Upper lobe of left lung (tissue), 6 donors: Measurements from ENCODE around the gene DENND10. TPM values are rescaled to one million over a fixed set of nuclear protein-coding genes. Genes with fewer than 3 reads are reported as not detected.
"Not testable (repeated sequence)": the region's sequence is repeated elsewhere in the genome, so short reads cannot be mapped to it uniquely, and the experiment has no call there.

Source experiments
- ATAC-seq, 2 donors: fragments of 200-7000 bp; cut with Tn5 transposase; one replicate each; pipeline ENCODE4 v1.9.1; 2022; ENCODE audit warnings: mild to moderate bottlenecking in 2 of 2, moderate library complexity in 2 of 2; ENCODE audit not compliant: low FRiP score in 2 of 2
- DNase-seq, 2 donors: peaks; one replicate each; pipeline ENCODE4 v3.0.0-alpha.2; 2019 to 2020
- H3K27ac ChIP-seq, 4 donors: fragments of 200-600 bp; sonication (generic); one replicate each; pipeline ENCODE4 v1.5.1; 2016 to 2019
- H3K27me3 ChIP-seq, 4 donors: fragments of 200-600 bp; sonication (generic); one replicate each; pipeline ENCODE4 v1.5.1; 2017 to 2019
- H3K36me3 ChIP-seq, 4 donors: fragments of 200-600 bp; sonication (generic); one replicate each; pipeline ENCODE4 v1.5.1; 2016 to 2019
- H3K4me1 ChIP-seq, 4 donors: fragments of 200-600 bp; sonication (generic); one replicate each; pipeline ENCODE4 v1.5.1; 2018 to 2019
- H3K4me3 ChIP-seq, 4 donors: fragments of 200-600 bp; sonication (generic); one replicate each; pipeline ENCODE4 v1.5.1; 2017 to 2019; ENCODE audit warnings: mild to moderate bottlenecking in 2 of 4, moderate library complexity in 1 of 4
- H3K9me3 ChIP-seq, 4 donors: fragments of 200-600 bp; sonication (generic); one replicate each; pipeline ENCODE4 v1.5.1; 2018 to 2019
- CTCF ChIP-seq, 6 experiments: fragments of 450-650 bp in 4 of 6; fragments of 200-600 bp in 2 of 6; sonication (generic) in 2 of 6; IDR thresholded peaks; one replicate each; pipeline ENCODE4 v1.5.1; 2016 to 2019; ENCODE audit warnings: antibody characterized with exemption in 6 of 6
- EP300 ChIP-seq, 4 donors: sonication (generic); formaldehyde crosslinking; IDR thresholded peaks; one replicate each; pipeline ENCODE4 v1.5.1; 2017; ENCODE audit warnings: antibody characterized with exemption in 4 of 4, control low read depth in 2 of 4
- POLR2A ChIP-seq, 4 donors: fragments of 450-650 bp; IDR thresholded peaks; one replicate each; pipeline ENCODE4 v1.5.1; 2016 to 2017; ENCODE audit warnings: antibody characterized with exemption in 4 of 4, mild to moderate bottlenecking in 2 of 4
- POLR2AphosphoS5 ChIP-seq, 2 donors: sonication (generic); formaldehyde crosslinking; IDR thresholded peaks; one replicate each; pipeline ENCODE4 v1.5.1; 2017; ENCODE audit warnings: antibody characterized with exemption in 2 of 2
- WGBS, 2 donors: methylation state at CpG; one replicate each; pipeline ENCODE4 v1.1.5; 2017 to 2018; 5-methylcytosine and 5-hydroxymethylcytosine counted together
- small RNA-seq, 4 donors: library from RNA; depleted of rRNA; stranded (forward); fragments of <200 nt; gene quantifications; one replicate each; pipeline ENCODE3, GENCODE V24; 2016
- total RNA-seq, 6 donors: library from RNA; depleted of rRNA in 4 of 6; stranded (reverse); fragments of >200 nt in 4 of 6; gene quantifications; one replicate each; pipeline versions ENCODE4 v1.1.0 to v1.2.1, GENCODE V29; 2016 to 2021
- donor health status: DM: no; HTN: no; CAD: no; lungs with moderate emphysema.
- donor health status: DM: no; HTN: yes; CAD: no; lungs with severe emphysema.

Gene DENND10
- total RNA-seq, 6 donors from 2014 or later = 17.8 to 53.5 (median 29.9) TPM

DNA sequence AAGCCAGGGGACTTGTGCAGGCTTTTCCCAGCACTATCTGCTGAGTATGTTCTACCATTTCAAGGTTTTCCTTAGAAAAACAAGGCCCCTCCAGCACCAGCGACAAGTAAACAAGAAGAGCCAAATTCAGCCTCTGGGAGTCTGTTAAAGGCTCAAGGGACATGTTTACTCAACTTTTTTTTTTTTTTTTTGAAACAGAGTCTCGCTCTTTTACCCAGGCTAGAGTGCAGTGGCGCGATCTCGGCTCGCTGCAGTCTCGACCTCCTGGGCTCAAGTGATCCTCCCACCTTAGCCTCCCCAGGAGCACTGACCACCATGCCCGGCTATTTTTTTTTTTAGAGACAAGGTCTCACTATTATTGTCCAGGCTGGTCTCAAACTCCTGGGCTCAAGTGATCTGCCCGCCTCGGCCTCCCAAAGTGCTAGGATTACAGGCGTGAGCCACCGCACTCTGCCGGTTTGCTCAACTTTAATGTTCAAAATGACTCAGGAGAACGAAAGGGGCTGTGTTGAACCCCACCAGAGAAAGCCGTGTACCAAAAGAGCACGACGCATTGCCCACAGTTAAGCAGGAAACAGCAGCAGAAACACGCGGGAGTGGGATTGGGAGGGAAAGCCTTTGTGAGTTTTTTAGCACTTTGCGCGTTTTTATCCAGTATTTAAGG is 73.9 kb downstream of the DENND10 start:
- no peak for TF ChIP-seq POLR2A (IDR thresholded peaks at IDR 0.05)
- no peak for TF ChIP-seq EP300 (IDR thresholded peaks at IDR 0.05)
- no peak for TF ChIP-seq CTCF (IDR thresholded peaks at IDR 0.05)
- no peak for TF ChIP-seq POLR2AphosphoS5 (IDR thresholded peaks at IDR 0.05)
- H3K4me3 ChIP-seq = peak overlapping the region; percentile 60 to 87 (median 68)
- DNase-seq (peak in 1 of 2 donors; percentile 23), ATAC-seq (peak; percentile 7 to 22)
- H3K9me3 ChIP-seq = no peaks in the 10 kb centered on the region
- H3K36me3 ChIP-seq = peaks cover 6 to 25% (median 14%) of the 10 kb centered on the region in 4 donors
- H3K27me3 ChIP-seq = no peaks in the 10 kb centered on the region
- peak overlapping the region; percentile 82 to 94 (median 86) for H3K27ac ChIP-seq
- peaks cover 8 to 21% (median 13%) of the 10 kb centered on the region in 4 donors for H3K4me1 ChIP-seq
- 24% methylated on average over 20 to 21 of the region's 21 CpGs for WGBS, 2 donors

- TF ChIP-seq POLR2A (IDR thresholded peaks at IDR 0.05) = peak in 3 of 4 donors; percentile 27 to 81 (median 36)
- TF ChIP-seq POLR2AphosphoS5 (IDR thresholded peaks at IDR 0.05) = peak; percentile 86 to 90
- TF ChIP-seq CTCF (IDR thresholded peaks at IDR 0.05) = peak in 3 of 6 experiments; percentile 10 to 50 (median 38)
- no peak for TF ChIP-seq EP300 (IDR thresholded peaks at IDR 0.05)
- Histone ChIP-seq H3K36me3 (peaks cover 0 to 18% (median 8%) of the 10 kb centered on the region in 4 donors), H3K4me3 (peak within 1 kb of the TSS; percentile 60 to 87 (median 68)), H3K27me3 (no peaks in the 10 kb centered on the region), H3K4me1 (peaks cover 8 to 21% (median 13%) of the 10 kb centered on the region in 4 donors), H3K9me3 (no peaks in the 10 kb centered on the region), H3K27ac (peak within 1 kb of the TSS; percentile 82 to 94 (median 86))
- ATAC-seq (peak; percentile 99 to 100), DNase-seq (peak; percentile 95 to 98)
- WGBS, 2 donors = 0 to 1% methylated on average over 14 to 38 of the region's 45 CpGs
These were observed 74.6 kb downstream of the DENND10 start, which contains the start of gene PRDX3 for GRCh38 chr10:119178372-119179119. PRDX3 (minus strand) TSS chr10:119178812; CDS start chr10:119178790, 22 bp downstream.

DNA sequence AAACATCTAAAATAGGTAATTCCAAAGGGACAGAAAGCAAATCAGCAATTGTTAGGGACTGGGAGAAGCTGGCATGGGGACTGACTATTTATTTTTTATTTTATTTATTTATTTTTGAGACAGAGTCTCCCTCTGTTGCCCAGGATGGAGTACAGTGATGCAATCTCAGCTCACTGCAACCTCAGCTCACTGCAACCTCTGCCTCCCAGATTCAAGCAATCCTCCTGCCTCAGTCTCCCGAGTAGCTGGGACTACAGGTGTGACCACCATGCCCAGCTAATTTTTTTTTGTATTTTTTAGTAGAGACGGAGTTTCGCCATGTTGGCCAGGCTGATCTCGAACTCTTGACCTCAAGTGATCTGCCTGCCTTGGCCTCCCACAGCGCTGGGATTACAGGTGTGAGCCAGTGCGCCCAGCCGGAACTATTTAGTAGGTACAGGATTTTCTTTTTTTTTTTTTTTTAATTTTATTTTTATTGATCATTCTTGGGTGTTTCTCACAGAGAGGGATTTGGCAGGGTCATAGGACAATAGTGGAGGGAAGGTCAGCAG is 77.0 kb downstream of the DENND10 start:
- 89 to 96% methylated on average over 7 of the region's 7 CpGs for WGBS, 2 donors
- not testable (repeated sequence) for H3K27ac ChIP-seq, DNase-seq, H3K36me3 ChIP-seq, H3K4me3 ChIP-seq, H3K9me3 ChIP-seq, ATAC-seq, H3K27me3 ChIP-seq
- H3K4me1 ChIP-seq = peaks cover 8 to 21% (median 13%) of the 10 kb centered on the region in 4 donors

DNA sequence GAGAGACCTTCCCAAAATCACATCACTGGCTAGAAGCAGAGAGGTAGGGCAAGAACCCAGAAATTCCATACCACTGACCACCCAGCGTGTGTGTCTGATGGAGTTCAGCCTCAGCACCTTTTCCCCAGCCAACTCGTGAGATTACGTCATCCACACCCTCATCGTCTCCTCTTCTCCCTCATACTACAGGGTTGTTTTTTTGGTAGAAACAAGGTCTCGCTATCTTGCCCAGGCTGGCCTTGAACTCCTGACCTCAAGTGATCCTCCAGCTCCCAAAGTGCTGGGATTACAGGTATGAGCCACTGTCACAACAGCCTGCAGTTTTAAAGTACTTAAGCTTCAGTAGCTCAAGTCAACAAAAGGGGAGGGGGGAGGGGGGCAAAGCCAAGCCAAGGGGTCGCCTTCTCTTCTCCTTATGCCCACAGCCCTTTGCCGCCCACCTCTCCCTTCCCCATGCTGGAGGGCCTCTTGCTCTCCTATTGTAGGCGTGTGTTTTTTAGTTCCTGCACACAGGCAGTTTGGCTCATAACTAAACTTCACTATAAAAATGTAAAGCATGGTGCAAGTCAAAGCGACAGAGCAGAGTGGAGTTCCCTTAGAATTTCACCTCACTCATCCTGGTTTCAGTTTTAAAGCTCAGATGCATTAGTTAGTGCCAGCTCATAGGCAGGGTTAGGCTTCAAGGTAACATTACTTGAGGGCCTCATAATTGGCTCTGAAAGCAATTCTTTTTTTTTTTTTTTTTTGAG is 79.9 kb downstream of the DENND10 start:
- TF ChIP-seq POLR2AphosphoS5 (IDR thresholded peaks at IDR 0.05) (no peak), CTCF (IDR thresholded peaks at IDR 0.05) (no peak), EP300 (IDR thresholded peaks at IDR 0.05) (no peak), POLR2A (IDR thresholded peaks at IDR 0.05) (no peak)
- no peak for DNase-seq
- Histone ChIP-seq H3K36me3 (no peaks in the 10 kb centered on the region), H3K4me1 (peaks cover 0 to 5% (median 4%) of the 10 kb centered on the region in 4 donors), H3K4me3 (no peak overlapping the region), H3K27ac (no peak overlapping the region), H3K9me3 (no peaks in the 10 kb centered on the region), H3K27me3 (no peaks in the 10 kb centered on the region)
- ATAC-seq = no peak
- WGBS, 2 donors = 73 to 80% methylated on average over 9 of the region's 9 CpGs

Small RNA genes within 50 kb of the gene (small RNA-seq; reads per million reads assigned to genes)
- gene AL355598.1 = 0 reads per million in 4 donors
- 0 reads per million in 4 donors for gene RF00413
- 0 reads per million in 4 donors for gene SNORA19

Other genes starting within 250 kb of the DENND10 start
- gene NANOS1, start 74.4 kb upstream of the DENND10 start, total RNA-seq = 1 to 10 TPM in 3 of 6 donors, under 1 TPM in 1, not detected in 2; 0.69 to 3.0 (median 1.9) TPM
- 100 to 1,000 TPM in 4 of 6 donors, 10 to 100 TPM in 2; 90.2 to 138 (median 107) TPM for gene EIF3A, start 23.3 kb upstream of the DENND10 start, total RNA-seq
- 10 to 100 TPM in 5 of 6 donors, 1 to 10 TPM in 1; 4.4 to 47.1 (median 19.0) TPM for gene SFXN4, start 61.6 kb downstream of the DENND10 start, total RNA-seq
- 100 to 1,000 TPM in 1 of 6 donors, 10 to 100 TPM in 5; 29.9 to 104 (median 85.1) TPM for gene PRDX3, start 74.7 kb downstream of the DENND10 start, total RNA-seq
- 10 to 100 TPM; 38.6 to 80.9 (median 61.1) TPM for gene GRK5, start 103.5 kb downstream of the DENND10 start, total RNA-seq